GM12891 (cell line): ENCODE data around the gene ACSBG1.

Experiments used
- POLR2A ChIP-seq: IDR thresholded peaks from 2 replicates; pipeline ENCODE4 v1.6.1; 2011; ENCODE audit warnings: low read depth, low read length, control low read depth
- POLR2AphosphoS5 ChIP-seq: IDR thresholded peaks from 2 replicates; pipeline ENCODE4 v1.6.1; 2011; ENCODE audit warnings: low read depth, low read length, control low read depth
- POU2F2 ChIP-seq: IDR thresholded peaks from 2 replicates; pipeline ENCODE4 v1.6.1; 2011; ENCODE audit warnings: low read depth, mild to moderate bottlenecking, control low read depth, low read length, moderate library complexity
- SPI1 ChIP-seq: IDR thresholded peaks from 2 replicates; pipeline ENCODE4 v1.6.1; 2011; ENCODE audit warnings: low read depth, low read length, control low read depth
- TAF1 ChIP-seq: IDR thresholded peaks from 2 replicates; pipeline ENCODE4 v1.6.1; 2011; ENCODE audit warnings: low read depth, low read length, control low read depth

DNA sequence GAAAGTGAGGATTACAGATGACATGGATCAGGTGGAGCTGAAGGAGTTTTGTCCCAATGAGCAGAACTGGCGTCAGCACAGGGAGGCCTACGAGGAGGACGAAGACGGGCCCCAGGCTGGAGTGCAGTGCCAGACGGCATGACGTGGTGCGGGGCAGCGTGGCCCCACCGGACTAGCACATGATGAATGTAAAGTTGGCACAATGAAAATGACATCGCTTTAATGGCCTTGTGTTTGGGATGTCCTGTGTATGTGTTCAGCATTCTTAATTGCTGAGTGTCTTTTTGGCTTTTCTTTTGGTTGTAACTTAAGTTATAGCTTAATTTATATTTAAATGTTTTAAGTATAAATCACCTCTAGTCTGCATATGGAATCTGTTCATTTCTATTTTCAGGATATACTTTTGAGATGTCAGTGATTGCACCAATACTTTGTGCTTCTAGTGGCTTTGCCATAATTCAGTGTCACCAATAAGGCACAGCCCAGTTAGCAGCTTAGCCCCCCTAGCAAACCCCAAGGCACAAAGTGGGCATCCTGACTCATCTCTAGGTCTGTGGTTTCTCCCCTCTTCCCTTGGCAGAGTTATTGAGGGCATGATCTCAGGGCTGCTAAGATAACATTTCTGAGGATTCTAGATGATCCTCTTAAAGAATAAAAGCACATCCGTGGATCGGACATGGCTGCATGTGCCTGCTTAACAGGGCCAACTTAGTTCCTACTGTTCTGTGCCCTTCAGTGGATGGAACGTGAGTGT, 46.1 kb upstream of the ACSBG1 start:
- no peak for TF ChIP-seq POLR2A
- TF ChIP-seq POLR2AphosphoS5 = no peak
- no peak for TF ChIP-seq TAF1
- no peak for TF ChIP-seq SPI1
- no peak for TF ChIP-seq POU2F2
